HCT116 (cell line): ENCODE results near the gene RNF114. TPM values are rescaled to one million over a fixed set of nuclear protein-coding genes. Genes with fewer than 3 reads are reported as not detected.

Source experiments
- ATAC-seq: fragments of 200-7000 bp; cut with Tn5 transposase; 2 replicates; pipeline ENCODE4 v1.9.1; 2020; ENCODE audit warnings: mild to moderate bottlenecking, moderate library complexity
- BruUV-seq: library from RNA; stranded (reverse); fragments of 400-500 nt; replicated peaks from 2 replicates; lab custom pipeline; 2021; lab: Mats Ljungman, UMichigan
- CTCF ChIA-PET: fragments of 300-600 bp; sonication (Branson Sonifier 250); formaldehyde crosslinking; loops from one replicate; lab custom pipeline; 2021; ENCODE audit warnings: antibody characterized with exemption; lab: Charles Lee
- POLR2A ChIA-PET: fragments of 300-600, 350-600 bp; sonication (Branson Sonifier 250); formaldehyde crosslinking; loops from one replicate; lab custom pipeline; 2021; ENCODE audit warnings: antibody characterized with exemption; lab: Charles Lee
- RAD21 ChIA-PET, 2 experiments: fragments of 300-600 bp; sonication (Branson Sonifier 250); formaldehyde crosslinking; loops; one replicate each; lab custom pipeline; 2023; ENCODE audit warnings: low total read pairs in 2 of 2; ENCODE audit not compliant: uncharacterized antibody in 2 of 2, unreplicated experiment in 2 of 2, low non-redundant PET in 1 of 2; lab: Charles Lee
- DNase-seq: peaks from one replicate; pipeline ENCODE4 v3.0.0-alpha.2; 2010; ENCODE audit warnings: low read depth, low spot score
- H2AFZ ChIP-seq: fragments of 200-600 bp; shearing (Covaris generic), sonication (generic); 2 replicates; pipeline ENCODE4 v1.6.1; 2017; ENCODE audit warnings: low read depth, mixed run types, mixed read lengths, antibody characterized with exemption, low read length; ENCODE audit not compliant: poor library complexity, severe bottlenecking
- H3K27ac ChIP-seq: 2 replicates; pipeline ENCODE4 v1.5.1; 2012; ENCODE audit warnings: low read depth, low read length
- H3K27me3 ChIP-seq: fragments of 200-600 bp; sonication (generic); 2 replicates; pipeline ENCODE4 v1.6.1; 2016; ENCODE audit warnings: mixed run types, low read length, mixed read lengths; ENCODE audit not compliant: insufficient read depth
- H3K36me3 ChIP-seq, 2 experiments: fragments of 200-500 bp in 1 of 2; fragments of 200-600 bp in 1 of 2; sonication (Bioruptor generic) in 1 of 2; sonication (generic) in 1 of 2; 2 replicates each; pipeline versions ENCODE4 v1.5.1 to v1.6.1; 2014 to 2016; ENCODE audit warnings: low read length in 2 of 2, inconsistent platforms in 1 of 2, mixed read lengths in 1 of 2, mixed run types in 1 of 2; ENCODE audit not compliant: insufficient read depth in 2 of 2, control insufficient read depth in 1 of 2
- H3K4me1 ChIP-seq, 2 experiments: fragments of 200-600 bp in 1 of 2; sonication (generic) in 1 of 2; 2 replicates each; pipeline versions ENCODE4 v1.5.1 to v1.6.1; 2012 to 2017; ENCODE audit warnings: low read length in 2 of 2, inconsistent platforms in 1 of 2, mild to moderate bottlenecking in 1 of 2, mixed read lengths in 1 of 2, mixed run types in 1 of 2, moderate library complexity in 1 of 2; ENCODE audit not compliant: insufficient read depth in 2 of 2, control insufficient read depth in 1 of 2
- H3K4me2 ChIP-seq: fragments of 200-600 bp; sonication (generic); 2 replicates; pipeline ENCODE4 v1.6.1; 2017; ENCODE audit warnings: mixed run types, low read length, mixed read lengths
- H3K4me3 ChIP-seq, 2 experiments: fragments of 200-600 bp in 1 of 2; sonication (generic) in 1 of 2; replicated peaks in 1 of 2; 2 replicates each; pipeline ENCODE4 v1.5.1; 2011 to 2016; ENCODE audit warnings: low read length in 2 of 2, control low read depth in 1 of 2, low read depth in 1 of 2, mild to moderate bottlenecking in 1 of 2, mixed read lengths in 1 of 2, mixed run types in 1 of 2
- H3K79me2 ChIP-seq: fragments of 200-600 bp; sonication (generic); 2 replicates; pipeline ENCODE4 v1.6.1; 2017; ENCODE audit warnings: mild to moderate bottlenecking, mixed run types, low read length, moderate library complexity, mixed read lengths; ENCODE audit not compliant: insufficient read depth
- H3K9ac ChIP-seq: fragments of 200-600 bp; sonication (generic); 2 replicates; pipeline ENCODE4 v1.6.1; 2016; ENCODE audit warnings: low read length, mixed read lengths
- H3K9me2 ChIP-seq: fragments of 200-600 bp; sonication (generic), shearing (Covaris generic); 2 replicates; pipeline ENCODE4 v1.6.1; 2017; ENCODE audit warnings: mixed run types, mild to moderate bottlenecking, moderate library complexity; ENCODE audit not compliant: insufficient read depth
- H3K9me3 ChIP-seq, 2 experiments: fragments of 200-500 bp in 1 of 2; fragments of 200-600 bp in 1 of 2; sonication (Bioruptor generic) in 1 of 2; sonication (generic) in 1 of 2; 2 replicates each; pipeline ENCODE4 v1.6.1; 2014 to 2017; ENCODE audit warnings: low read length in 2 of 2, mixed read lengths in 2 of 2, inconsistent platforms in 1 of 2, low read depth in 1 of 2, mild to moderate bottlenecking in 1 of 2, mixed run types in 1 of 2, moderate library complexity in 1 of 2; ENCODE audit not compliant: control insufficient read depth in 1 of 2, insufficient read depth in 1 of 2
- H4K20me1 ChIP-seq: fragments of 200-600 bp; sonication (generic), shearing (Covaris generic); 2 replicates; pipeline ENCODE4 v1.6.1; 2017; ENCODE audit warnings: mixed run types, mild to moderate bottlenecking, moderate library complexity; ENCODE audit not compliant: insufficient read depth
- ATF3 ChIP-seq: IDR thresholded peaks from 2 replicates; pipeline ENCODE4 v1.6.1; 2012
- CBX3 ChIP-seq: IDR thresholded peaks from 2 replicates; pipeline ENCODE4 v1.6.1; 2012; ENCODE audit warnings: low read depth
- CEBPB ChIP-seq: IDR thresholded peaks from 2 replicates; pipeline ENCODE4 v1.6.1; 2012; ENCODE audit warnings: low read depth
- CTCF ChIP-seq, 3 experiments: fragments of 200-600 bp in 1 of 3; sonication (generic) in 1 of 3; IDR thresholded peaks in 2 of 3; conservative IDR thresholded peaks in 1 of 3; 2 replicates each; pipeline ENCODE4 v1.5.1; 2012 to 2017; ENCODE audit warnings: low read depth in 2 of 3, low read length in 2 of 3, antibody characterized with exemption in 1 of 3, borderline replicate concordance in 1 of 3, control low read depth in 1 of 3, mild to moderate bottlenecking in 1 of 3, mixed read lengths in 1 of 3, mixed run types in 1 of 3, moderate library complexity in 1 of 3; ENCODE audit not compliant: insufficient read depth in 1 of 3
- EGR1 ChIP-seq: IDR thresholded peaks from 2 replicates; pipeline ENCODE4 v1.6.1; 2012; ENCODE audit warnings: low read depth
- ELF1 ChIP-seq: IDR thresholded peaks from 2 replicates; pipeline ENCODE4 v1.6.1; 2012; ENCODE audit warnings: low read depth, borderline replicate concordance
- EZH2 ChIP-seq: fragments of 200-600 bp; sonication (generic); IDR thresholded peaks from 2 replicates; pipeline ENCODE4 v1.6.1; 2017; ENCODE audit warnings: antibody characterized with exemption, mixed run types
- POLR2A ChIP-seq: IDR thresholded peaks from 2 replicates; pipeline ENCODE4 v1.7.0; 2011; ENCODE audit warnings: borderline replicate concordance; ENCODE audit not compliant: insufficient read depth, insufficient read length; ENCODE audit errors: extremely low read depth
- REST ChIP-seq: IDR thresholded peaks from 2 replicates; pipeline ENCODE4 v1.6.1; 2012; ENCODE audit warnings: low read depth
- SIN3A ChIP-seq: IDR thresholded peaks from 2 replicates; pipeline ENCODE4 v1.6.1; 2012; ENCODE audit warnings: low read depth
- SP1 ChIP-seq: IDR thresholded peaks from 2 replicates; pipeline ENCODE4 v1.6.1; 2012; ENCODE audit warnings: low read depth
- SRF ChIP-seq: IDR thresholded peaks from 2 replicates; pipeline ENCODE4 v1.6.1; 2012; ENCODE audit warnings: low read depth
- YY1 ChIP-seq: IDR thresholded peaks from 2 replicates; pipeline ENCODE4 v1.6.1; 2011; ENCODE audit warnings: low read length, low read depth, moderate library complexity, mild to moderate bottlenecking; ENCODE audit not compliant: insufficient replicate concordance; ENCODE audit errors: extremely low read depth
- ZBTB33 ChIP-seq: IDR thresholded peaks from 2 replicates; pipeline ENCODE4 v1.6.1; 2011; ENCODE audit warnings: mild to moderate bottlenecking, low read length, moderate library complexity; ENCODE audit not compliant: insufficient replicate concordance; ENCODE audit errors: extremely low read depth
- ZNF274 ChIP-seq: fragments of 200-500 bp; sonication (Bioruptor generic); IDR thresholded peaks from 2 replicates; pipeline ENCODE4 v1.6.1; 2014; ENCODE audit warnings: mild to moderate bottlenecking, low read depth, low read length, inconsistent platforms
- intact Hi-C: fragments of 100-400 bp; cut with micrococcal nuclease; formaldehyde crosslinking; loops from 2 replicates; pipeline ENCODE4 v1.10.0; 2022
- total RNA-seq: library from RNA; stranded (reverse); gene quantifications from one replicate; pipeline ENCODE4 v1.2.1, GENCODE V29; 2021; ENCODE audit not compliant: unreplicated experiment

RNF114 gene
- total RNA-seq, 1 experiment from 2014 or later, result 66.8 TPM

- H3K27me3 ChIP-seq, result no peaks in the 10 kb centered on the region
- peaks cover 0 to 18% of the 10 kb centered on the region in 2 experiments; a peak in 2 of 4 replicates for H3K4me1 ChIP-seq
- no peak overlapping the region for H3K4me2 ChIP-seq
- ChIA-PET RAD21 (no interaction called here), CTCF (no interaction called here), POLR2A (no interaction called here)
- intact Hi-C loops, result no loop called here
- no peaks in the 10 kb centered on the region; a peak in 1 of 4 replicates for H3K36me3 ChIP-seq
- no peaks in the 10 kb centered on the region for H4K20me1 ChIP-seq
- H3K27ac ChIP-seq, result no peak overlapping the region
- H3K4me3 ChIP-seq, result no peak overlapping the region
- DNase-seq (no peak), ATAC-seq (no peak)
- H3K9ac ChIP-seq, result no peak overlapping the region
- no peak overlapping the region for H2AFZ ChIP-seq
- H3K9me2 ChIP-seq, result no peaks in the 10 kb centered on the region
- H3K79me2 ChIP-seq, result no peaks in the 10 kb centered on the region
- TF ChIP-seq ZBTB33 (no peak), SP1 (no peak), ATF3 (no peak), ZNF274 (no peak), POLR2A (no peak), SIN3A (no peak), REST (no peak), EZH2 (no peak), CEBPB (no peak), ELF1 (no peak), CTCF (IDR thresholded peaks at IDR 0.05 in 2 of 3, conservative IDR thresholded peaks at IDR 0.05 in 1 of 3; ENCODE audit: borderline replicate concordance in 1 of 3, insufficient read depth in 1 of 3, low read depth in 2 of 3, low read length in 2 of 3) (no peak), CBX3 (no peak), YY1 (no peak), EGR1 (no peak), SRF (no peak)
- no peaks in the 10 kb centered on the region for H3K9me3 ChIP-seq
- no TSS peak for BruUV-seq
Measured at GRCh38 chr20:49961413-49961812, 25.2 kb downstream of the RNF114 start.
